G401 (cell line): Measurements from ENCODE around the gene ADCY9. TPM values are rescaled to one million over a fixed set of nuclear protein-coding genes. Genes with fewer than 3 reads are reported as not detected.
A peak's percentile ranks its signal among the peaks of the same experiment; 100 is the strongest.
"Not testable (repeated sequence)": the region's sequence is repeated elsewhere in the genome, so short reads cannot be mapped to it uniquely, and the experiment has no call there.

Experiments used
- DNase-seq: peaks from one replicate; pipeline ENCODE4 v3.0.0-alpha.2; 2015; ENCODE audit warnings: low spot score
- in situ Hi-C: cut with HindIII; loops from 2 replicates; pipeline ENCODE4 v1.10.0; 2016; ENCODE audit warnings: low sequenced_read_pairs, mixed read lengths
- total RNA-seq: library from RNA; depleted of rRNA; stranded (reverse); fragments of >200 nt; shearing (Covaris generic); gene quantifications from 2 replicates; pipeline ENCODE4 v1.2.3, GENCODE V29; 2014

Gene ADCY9
- total RNA-seq, 1 experiment from 2014 or later: 2.6 TPM

- in situ Hi-C loops: no loop called here
- no peak for DNase-seq
Measured at GRCh38 chr16:3965781-3966582, 150.3 kb downstream of the ADCY9 start.

DNA sequence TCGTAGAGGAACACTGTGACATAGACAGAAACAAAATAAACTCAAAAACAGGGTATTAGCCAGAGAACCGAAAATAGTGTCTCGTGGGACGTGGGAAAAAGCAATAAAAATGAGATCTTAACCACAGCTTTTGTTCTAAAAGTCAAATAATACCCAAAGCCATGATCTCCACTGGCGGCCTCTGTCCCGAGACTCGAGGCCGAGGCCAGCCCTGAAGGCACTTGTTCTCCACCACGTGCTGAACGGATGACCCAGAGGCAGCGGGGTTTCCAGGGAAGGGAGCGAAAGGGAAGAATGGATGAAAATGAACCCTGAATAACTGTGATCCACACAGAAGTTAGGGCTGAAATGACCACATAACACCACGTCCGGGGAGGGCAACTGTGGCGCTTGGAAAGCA lies 150.9 kb downstream of the ADCY9 start:
- in situ Hi-C loops: no loop called here
- no peak for DNase-seq

GRCh38 chr16:3964686-3965290 lies 151.5 kb downstream of the ADCY9 start:
- DNase-seq: no peak
- in situ Hi-C loops: no loop called here

- DNase-seq: no peak
- in situ Hi-C loops: no loop called here
Measured at GRCh38 chr16:3963886-3964685, 152.2 kb downstream of the ADCY9 start.

- DNase-seq: no peak
Measured at GRCh38 chr16:3963203-3963602, 153.0 kb downstream of the ADCY9 start.

GRCh38 chr16:3961449-3961849 lies 154.8 kb downstream of the ADCY9 start:
- no peak for DNase-seq
- in situ Hi-C loops: no loop called here

More at GRCh38 chr16:3963203-3963602, 153.0 kb downstream of the ADCY9 start:
- in situ Hi-C loops: no loop called here

GRCh38 chr16:3959926-3960590 lies 156.2 kb downstream of the ADCY9 start:
- in situ Hi-C loops, DNase-seq: not testable (repeated sequence)

DNA sequence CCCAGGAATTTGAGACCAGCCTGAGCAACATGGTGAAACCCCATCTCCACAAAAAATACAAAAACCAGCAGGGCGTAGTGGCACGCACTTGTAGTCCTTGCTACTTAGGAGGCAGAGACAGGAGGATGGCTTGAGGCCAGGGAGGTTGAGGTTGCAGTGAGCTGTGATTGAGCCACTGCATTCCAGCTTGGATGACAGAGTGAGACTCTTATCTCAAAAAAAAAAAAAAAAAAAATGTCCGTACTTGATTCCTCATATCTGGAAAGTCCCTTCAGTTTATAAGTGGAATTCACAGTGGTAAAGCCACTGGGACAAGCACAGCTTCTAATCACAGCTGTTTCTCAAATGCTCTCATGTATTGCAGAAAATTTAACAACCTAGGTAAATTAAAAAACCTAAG lies 157.1 kb downstream of the ADCY9 start:
- DNase-seq: no peak
- in situ Hi-C loops: no loop called here

DNA sequence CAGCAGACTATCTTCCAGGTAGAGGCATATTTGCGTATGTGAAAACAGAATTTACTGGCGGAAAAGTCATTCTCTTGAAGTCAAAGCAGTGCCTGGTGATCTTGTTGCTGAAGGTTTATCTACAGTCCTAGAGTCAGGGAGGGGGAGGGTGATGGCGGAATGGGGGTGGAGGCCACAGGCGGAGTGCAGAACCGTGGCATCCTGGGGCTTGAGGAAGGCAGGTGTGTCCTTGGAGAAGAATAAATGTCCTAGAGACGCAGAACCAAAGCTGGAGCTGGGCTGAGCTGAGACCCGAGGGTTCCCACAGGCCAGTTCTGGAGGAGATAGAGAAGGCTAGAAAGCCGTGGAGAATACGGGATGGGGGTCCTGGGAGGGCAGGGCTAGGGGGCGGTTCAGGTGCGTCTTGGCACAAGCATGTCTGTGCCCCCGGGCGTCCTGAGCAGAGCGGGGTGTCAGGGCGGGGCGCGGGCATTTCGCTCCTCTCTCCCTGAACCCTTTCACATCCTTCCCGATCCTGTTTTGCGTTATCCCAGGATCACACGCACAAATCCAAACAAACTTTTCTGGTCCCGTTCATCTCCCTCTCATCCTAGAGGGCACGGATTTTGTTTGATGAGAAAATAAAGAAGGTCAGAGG lies 158.8 kb downstream of the ADCY9 start:
- in situ Hi-C loops: no loop called here
- DNase-seq: no peak

- DNase-seq: no peak
- in situ Hi-C loops: no loop called here
Measured at GRCh38 chr16:3954411-3954921, 161.8 kb downstream of the ADCY9 start.

- DNase-seq: no peak
- in situ Hi-C loops: no loop called here
Measured at GRCh38 chr16:3953728-3954410, 162.4 kb downstream of the ADCY9 start.

- in situ Hi-C loops: no loop called here
- no peak for DNase-seq
Measured at GRCh38 chr16:3952737-3953131, 163.5 kb downstream of the ADCY9 start.

GRCh38 chr16:3951861-3952736 lies 164.1 kb downstream of the ADCY9 start:
- no peak for DNase-seq
- in situ Hi-C loops: no loop called here

DNA sequence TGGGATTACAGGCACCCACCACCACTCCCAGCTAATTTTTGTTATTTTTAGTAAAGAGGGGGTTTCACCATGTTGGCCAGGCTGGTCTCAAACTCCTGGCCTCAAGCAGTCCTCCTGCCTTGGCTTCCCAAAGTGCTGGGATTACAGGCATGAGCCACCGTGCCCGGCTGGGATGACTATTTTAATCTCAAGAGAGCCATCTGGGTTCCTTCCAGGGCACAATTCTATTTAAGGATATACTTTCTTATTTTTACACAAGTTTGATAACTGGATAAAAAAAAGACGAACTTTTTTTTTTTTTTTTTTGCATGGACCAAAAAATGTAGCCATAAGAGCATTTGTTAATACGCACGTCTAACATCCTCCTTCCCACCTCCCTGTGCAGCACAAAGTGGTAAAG lies 164.9 kb downstream of the ADCY9 start:
- in situ Hi-C loops, DNase-seq: not testable (repeated sequence)

DNA sequence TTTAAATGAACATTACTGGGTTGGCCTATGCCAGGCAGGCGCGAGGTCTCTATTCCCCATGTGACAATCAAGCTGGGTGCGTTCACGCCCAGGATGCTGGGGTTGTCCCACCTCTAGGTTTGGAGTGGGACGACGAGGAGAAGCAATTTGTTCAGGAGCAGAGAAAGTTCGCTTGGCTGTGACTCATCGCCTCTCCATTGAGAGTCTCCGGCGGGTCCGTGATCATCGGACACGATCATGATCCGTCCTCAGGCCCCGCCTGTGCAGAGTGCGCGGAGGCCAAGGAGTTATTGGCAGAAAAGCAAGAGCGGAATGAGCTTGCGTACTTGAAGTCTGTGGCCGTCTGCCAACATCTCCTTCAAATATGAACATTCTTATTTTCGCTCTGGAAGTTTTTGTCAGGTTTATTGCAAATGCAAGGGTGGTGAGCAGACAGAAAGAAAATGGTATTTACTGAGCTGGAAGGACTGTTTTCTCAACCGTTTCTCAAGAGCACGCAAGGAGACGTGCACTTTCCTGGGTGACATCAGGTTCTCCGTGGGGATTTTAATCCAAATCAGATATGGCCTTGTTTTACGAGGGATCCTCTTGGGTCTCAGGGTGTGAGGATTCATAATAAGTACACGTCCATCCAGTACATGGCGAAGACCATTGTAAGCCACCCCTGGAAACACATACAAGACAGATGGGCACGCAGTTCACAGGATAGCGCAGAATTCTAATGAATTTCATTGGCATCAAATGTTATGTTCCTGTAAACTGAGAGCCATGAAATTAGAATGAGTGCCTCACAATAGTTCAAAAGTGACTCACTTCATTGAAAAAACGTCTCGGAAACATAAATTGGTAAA lies 165.7 kb downstream of the ADCY9 start:
- peak; percentile 28 for DNase-seq
- in situ Hi-C loops: no loop called here

- in situ Hi-C loops: no loop called here
- no peak for DNase-seq
Measured at GRCh38 chr16:3949946-3950342, 166.3 kb downstream of the ADCY9 start.

DNA sequence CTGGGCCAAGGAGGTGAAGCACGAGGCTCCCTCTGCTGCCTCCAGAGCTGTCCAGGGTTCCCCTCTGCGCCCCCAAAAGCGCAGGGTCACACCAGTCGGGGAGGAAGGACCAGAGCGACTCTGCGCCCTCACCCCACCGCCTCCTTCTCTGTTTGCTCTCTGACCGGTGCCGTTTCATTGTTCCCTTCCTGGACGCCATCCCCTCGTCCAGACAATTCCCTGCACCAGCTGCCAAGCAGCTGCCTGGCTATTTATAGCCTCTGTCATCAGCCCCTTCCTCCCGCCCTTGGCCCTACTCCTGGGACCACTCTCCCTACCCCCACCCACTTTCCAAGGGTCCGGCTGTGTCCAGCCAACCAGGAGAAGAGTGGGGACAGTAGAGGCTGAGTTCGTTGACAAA lies 167.0 kb downstream of the ADCY9 start:
- DNase-seq: no peak
- in situ Hi-C loops: no loop called here
